H9 (cell line): ENCODE results near the gene DISP3. TPM values are rescaled to one million over a fixed set of nuclear protein-coding genes. Genes with fewer than 3 reads are reported as not detected.

ENCODE experiments used
- DNase-seq: peaks from one replicate; pipeline ENCODE4 v3.0.0-alpha.2; 2017
- H2AFZ ChIP-seq: one replicate; pipeline ENCODE4 v1.6.1; 2013; ENCODE audit warnings: mild to moderate bottlenecking, low read length, control low read depth, moderate library complexity
- H2AK5ac ChIP-seq: 2 replicates; pipeline ENCODE4 v1.6.1; 2013; ENCODE audit warnings: low read length, control low read depth, mixed read lengths; ENCODE audit not compliant: insufficient read length
- H2BK120ac ChIP-seq: one replicate; pipeline ENCODE4 v1.6.1; 2013; ENCODE audit warnings: low read depth, mild to moderate bottlenecking, low read length, control low read depth, inconsistent platforms; ENCODE audit not compliant: poor library complexity, severe bottlenecking
- H2BK12ac ChIP-seq: 2 replicates; pipeline ENCODE4 v1.6.1; 2013; ENCODE audit warnings: low read length, control low read depth, mixed read lengths, low read depth; ENCODE audit not compliant: insufficient read length
- H2BK15ac ChIP-seq: 2 replicates; pipeline ENCODE4 v1.6.1; 2013; ENCODE audit warnings: low read depth, low read length, control low read depth
- H2BK20ac ChIP-seq: one replicate; pipeline ENCODE4 v1.6.1; 2013; ENCODE audit warnings: low read depth, mild to moderate bottlenecking, low read length, control low read depth, inconsistent platforms; ENCODE audit not compliant: poor library complexity, severe bottlenecking
- H2BK5ac ChIP-seq: 2 replicates; pipeline ENCODE4 v1.6.1; 2013; ENCODE audit warnings: low read length, control low read depth, mixed read lengths; ENCODE audit not compliant: insufficient read length
- H3K14ac ChIP-seq: 2 replicates; pipeline ENCODE4 v1.6.1; 2013; ENCODE audit warnings: low read length, control low read depth; ENCODE audit not compliant: insufficient read depth
- H3K18ac ChIP-seq: 2 replicates; pipeline ENCODE4 v1.6.1; 2013; ENCODE audit warnings: low read depth, mild to moderate bottlenecking, mixed read lengths, low read length, control low read depth; ENCODE audit not compliant: insufficient read length
- H3K23ac ChIP-seq: 2 replicates; pipeline ENCODE4 v1.6.1; 2013; ENCODE audit warnings: low read length, control low read depth, mixed read lengths, low read depth; ENCODE audit not compliant: insufficient read length
- H3K23me2 ChIP-seq: 2 replicates; pipeline ENCODE4 v1.6.1; 2013; ENCODE audit warnings: low read depth, mild to moderate bottlenecking, mixed read lengths, low read length, control low read depth; ENCODE audit not compliant: insufficient read length, poor library complexity, severe bottlenecking
- H3K27ac ChIP-seq: 2 replicates; pipeline ENCODE4 v1.5.1; 2013; ENCODE audit warnings: low read length, control low read depth, mixed read lengths, low read depth; ENCODE audit not compliant: insufficient read length
- H3K27me3 ChIP-seq: 2 replicates; pipeline ENCODE4 v1.6.1; 2013; ENCODE audit warnings: low read length, control low read depth, inconsistent platforms; ENCODE audit not compliant: insufficient read depth
- H3K4ac ChIP-seq: 2 replicates; pipeline ENCODE4 v1.6.1; 2013; ENCODE audit warnings: low read depth, mild to moderate bottlenecking, control low read depth, inconsistent platforms, low read length, moderate library complexity
- H3K4me1 ChIP-seq: 2 replicates; pipeline ENCODE4 v1.6.1; 2013; ENCODE audit warnings: low read length, control low read depth, inconsistent platforms; ENCODE audit not compliant: insufficient read depth
- H3K4me2 ChIP-seq: 2 replicates; pipeline ENCODE4 v1.6.1; 2013; ENCODE audit warnings: low read length, control low read depth, mixed read lengths; ENCODE audit not compliant: insufficient read length, insufficient read depth
- H3K56ac ChIP-seq: 2 replicates; pipeline ENCODE4 v1.6.1; 2013; ENCODE audit warnings: low read depth, mild to moderate bottlenecking, mixed read lengths, low read length, control low read depth; ENCODE audit not compliant: insufficient read length
- H3K79me1 ChIP-seq: 2 replicates; pipeline ENCODE4 v1.6.1; 2013; ENCODE audit warnings: low read depth, mild to moderate bottlenecking, moderate library complexity, low read length, control low read depth, inconsistent platforms; ENCODE audit not compliant: insufficient read depth, poor library complexity, severe bottlenecking
- H3K79me2 ChIP-seq: 2 replicates; pipeline ENCODE4 v1.6.1; 2013; ENCODE audit warnings: low read length, control low read depth, inconsistent platforms; ENCODE audit not compliant: insufficient read depth
- H3K9ac ChIP-seq: 2 replicates; pipeline ENCODE4 v1.6.1; 2013; ENCODE audit warnings: low read length, control low read depth, mixed read lengths; ENCODE audit not compliant: insufficient read length; ENCODE audit errors: extremely low read depth
- H3K9me3 ChIP-seq: one replicate; pipeline ENCODE4 v1.6.1; 2013; ENCODE audit warnings: low read depth, low read length, inconsistent platforms; ENCODE audit not compliant: control insufficient read depth
- H3T11ph ChIP-seq: one replicate; pipeline ENCODE4 v1.6.1; 2013; ENCODE audit warnings: mild to moderate bottlenecking, low read length, control low read depth, inconsistent platforms
- H4K20me1 ChIP-seq: one replicate; pipeline ENCODE4 v1.6.1; 2013; ENCODE audit not compliant: control insufficient read depth, insufficient read length, insufficient read depth
- H4K5ac ChIP-seq: 2 replicates; pipeline ENCODE4 v1.6.1; 2013; ENCODE audit warnings: low read depth, mild to moderate bottlenecking, mixed read lengths, low read length, control low read depth; ENCODE audit not compliant: insufficient read length
- H4K8ac ChIP-seq: replicated peaks from 2 replicates; pipeline ENCODE4 v1.6.1; 2013; ENCODE audit warnings: low read length, control low read depth, mixed read lengths, low read depth; ENCODE audit not compliant: insufficient read length
- H4K91ac ChIP-seq: 2 replicates; pipeline ENCODE4 v1.6.1; 2013; ENCODE audit warnings: low read depth, mild to moderate bottlenecking, moderate library complexity, mixed read lengths, low read length, control low read depth; ENCODE audit not compliant: insufficient read length
- H3K27ac Mint-ChIP-seq, 3 experiments: 2 replicates in 2 of 3; 3 replicates in 1 of 3; pipeline ENCODE4 v1.8.0; 2020 to 2021; ENCODE audit warnings: mixed read lengths in 3 of 3, mild to moderate bottlenecking in 1 of 3, moderate library complexity in 1 of 3
- H3K27me3 Mint-ChIP-seq: 2 replicates; pipeline ENCODE4 v1.8.0; 2021; ENCODE audit warnings: low read depth, mild to moderate bottlenecking, moderate library complexity, mixed read lengths
- H3K36me3 Mint-ChIP-seq, 3 experiments: 2 replicates in 2 of 3; 3 replicates in 1 of 3; pipeline ENCODE4 v1.8.0; 2020 to 2021; ENCODE audit warnings: low read depth in 3 of 3, mixed read lengths in 3 of 3; ENCODE audit not compliant: insufficient read depth in 1 of 3
- H3K4me1 Mint-ChIP-seq, 2 experiments: 2 replicates each; pipeline ENCODE4 v1.8.0; 2020; ENCODE audit warnings: mixed read lengths in 2 of 2
- H3K4me3 Mint-ChIP-seq, 2 experiments: 2 replicates in 1 of 2; 3 replicates in 1 of 2; pipeline ENCODE4 v1.8.0; 2020 to 2021; ENCODE audit warnings: mild to moderate bottlenecking in 2 of 2, mixed read lengths in 2 of 2, moderate library complexity in 1 of 2
- H3K9me3 Mint-ChIP-seq, 2 experiments: 2 replicates in 1 of 2; 3 replicates in 1 of 2; pipeline ENCODE4 v1.8.0; 2020; ENCODE audit warnings: mild to moderate bottlenecking in 2 of 2, mixed read lengths in 2 of 2, moderate library complexity in 1 of 2
- CTCF ChIP-seq: fragments of 200-600 bp; sonication (generic); conservative IDR thresholded peaks from 3 replicates; pipeline ENCODE4 v1.8.0; 2021; ENCODE audit warnings: antibody characterized with exemption, mild to moderate bottlenecking
- WGBS: extraction: QIAGEN DNeasy Blood & Tissue Kit; methylation state at CpG from one replicate; pipeline ENCODE4 v1.1.7; 2013; ENCODE audit warnings: missing lambda C conversion rate, low lambda C conversion rate, mixed read lengths; ENCODE audit not compliant: insufficient read length; ENCODE audit errors: extremely low coverage; 5-methylcytosine and 5-hydroxymethylcytosine counted together
- total RNA-seq: library from RNA; stranded (reverse); gene quantifications from 2 replicates; pipeline ENCODE4 v1.2.1, GENCODE V29; 2021

The DISP3 gene
- total RNA-seq, 1 experiment from 2014 or later = 3.5 TPM

GRCh38 chr1:11499601-11500331 is 20.8 kb downstream of the DISP3 start:
- peak overlapping the region; percentile 30 for H3K4me2 ChIP-seq
- no CpG with 5 or more reads among the region's 14 CpGs for WGBS
- peaks cover 9 to 11% of the 10 kb centered on the region in 2 experiments; a peak in 4 of 5 replicates for H3K9me3 Mint-ChIP-seq

More at GRCh38 chr1:11499601-11500331, 20.8 kb downstream of the DISP3 start:
- Histone ChIP-seq H2AK5ac (no peak overlapping the region), H3K79me1 (no peaks in the 10 kb centered on the region), H3K27me3 (no peaks in the 10 kb centered on the region), H3T11ph (no peak overlapping the region), H3K4ac (no peak overlapping the region), H4K20me1 (no peaks in the 10 kb centered on the region), H2BK12ac (no peak overlapping the region), H3K9ac (no peak overlapping the region), H3K18ac (no peak overlapping the region), H2BK5ac (no peak overlapping the region), H3K56ac (no peak overlapping the region), H4K8ac (no peak overlapping the region), H3K14ac (no peak overlapping the region), H2AFZ (no peak overlapping the region), H2BK20ac (no peak overlapping the region), H4K91ac (no peak overlapping the region), H3K27ac (no peak overlapping the region), H3K9me3 (no peaks in the 10 kb centered on the region), H4K5ac (no peak overlapping the region), H2BK15ac (no peak overlapping the region), H3K4me1 (peaks cover 5% of the 10 kb centered on the region; the same call in 1 of the 2 replicates), H3K79me2 (no peaks in the 10 kb centered on the region), H3K23me2 (no peaks in the 10 kb centered on the region), H2BK120ac (no peak overlapping the region), H3K23ac (no peak overlapping the region)
- TF ChIP-seq CTCF = no peak
- Mint-ChIP-seq H3K27ac (peak overlapping the region in 2 of 3 experiments; percentile 30 to 42; a peak in 6 of 7 replicates), H3K27me3 (no peaks in the 10 kb centered on the region; the same call in 1 of the 2 replicates), H3K4me3 (peak overlapping the region; percentile 1 to 58), H3K36me3 (peaks cover 30 to 35% (median 35%) of the 10 kb centered on the region in 3 experiments), H3K4me1 (peaks cover 33 to 48% of the 10 kb centered on the region in 2 experiments)
- DNase-seq = peak; percentile 41
